SK-MEL-5 (cell line): ENCODE data around the gene GRIA1. TPM values are rescaled to one million over a fixed set of nuclear protein-coding genes. Genes with fewer than 3 reads are reported as not detected.

Experiments
- DNase-seq: peaks from one replicate; pipeline ENCODE4 v3.0.0-alpha.2; 2016; ENCODE audit warnings: low read depth, low spot score
- in situ Hi-C: cut with HindIII; loops from 2 replicates; pipeline ENCODE4 v1.10.0; 2016; ENCODE audit warnings: low sequenced_read_pairs, high pct_unique_total_duplicates, low pct_unique_long_range_greater_than_20kb
- total RNA-seq: library from RNA; depleted of rRNA; stranded (reverse); fragments of >200 nt; shearing (Covaris generic); gene quantifications from 2 replicates; pipeline ENCODE4 v1.2.3, GENCODE V29; 2014

Gene GRIA1
- total RNA-seq, 1 experiment from 2014 or later: not detected

- in situ Hi-C loops: no loop called here
- DNase-seq: no peak
Observed at GRCh38 chr5:153489611-153490010, 859 bp upstream of the GRIA1 start.

- in situ Hi-C loops: no loop called here
- DNase-seq: no peak
Observed at GRCh38 chr5:153491038-153491744, 721 bp downstream of the GRIA1 start.

- DNase-seq: no peak
- in situ Hi-C loops: no loop called here
Observed at GRCh38 chr5:153491856-153492255, 1.4 kb downstream of the GRIA1 start.

- in situ Hi-C loops: no loop called here
- peak; percentile 42 for DNase-seq
Observed at GRCh38 chr5:153496835-153497234, 6.4 kb downstream of the GRIA1 start.

GRCh38 chr5:153498516-153498915, 8.0 kb downstream of the GRIA1 start:
- in situ Hi-C loops: no loop called here
- DNase-seq: no peak

- in situ Hi-C loops: no loop called here
- no peak for DNase-seq
Observed at GRCh38 chr5:153500178-153500577, 9.7 kb downstream of the GRIA1 start.

DNA sequence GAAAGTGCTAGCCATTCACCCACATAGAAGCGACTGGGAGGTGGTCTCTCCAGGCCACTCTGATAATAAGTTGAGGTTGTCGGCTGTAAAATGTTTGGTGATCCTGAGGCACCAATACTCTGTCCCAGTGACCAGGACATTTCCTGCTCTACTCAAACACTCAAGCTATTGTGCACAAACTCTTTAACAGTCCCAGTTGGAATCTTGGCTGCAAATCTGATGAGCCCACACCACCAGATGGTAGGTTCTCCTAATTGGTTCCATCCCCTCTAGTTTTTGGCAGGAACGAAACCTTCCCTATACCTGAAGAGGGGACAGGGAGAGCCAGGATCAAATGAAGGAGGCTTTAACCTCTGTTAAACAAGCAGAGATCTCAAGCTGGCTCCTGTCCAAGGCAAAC, 14.3 kb downstream of the GRIA1 start:
- in situ Hi-C loops: no loop called here
- DNase-seq: no peak

GRCh38 chr5:153508700-153509099, 18.2 kb downstream of the GRIA1 start:
- no peak for DNase-seq
- in situ Hi-C loops: no loop called here

DNA sequence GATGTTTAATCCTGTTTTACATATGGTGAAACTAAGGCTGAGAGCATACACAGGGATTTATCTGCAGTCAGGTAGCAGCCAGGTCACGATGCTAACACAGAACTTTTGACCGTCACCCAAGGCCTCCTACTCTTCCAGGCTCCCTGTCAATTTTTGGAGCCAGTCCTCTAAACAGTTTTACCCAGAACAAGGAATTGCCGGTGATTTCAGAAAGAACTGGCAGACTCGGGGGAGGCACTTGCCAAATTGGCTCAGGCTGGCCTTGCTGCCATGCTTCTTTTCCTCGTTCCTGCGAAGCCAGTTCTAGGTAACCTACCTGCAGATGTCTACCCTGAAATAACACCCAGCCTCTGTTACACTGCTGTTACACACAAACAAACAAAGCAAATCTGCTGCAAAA, 21.2 kb downstream of the GRIA1 start:
- in situ Hi-C loops: no loop called here
- no peak for DNase-seq

- DNase-seq: no peak
- in situ Hi-C loops: no loop called here
Observed at GRCh38 chr5:153513156-153513555, 22.7 kb downstream of the GRIA1 start.

DNA sequence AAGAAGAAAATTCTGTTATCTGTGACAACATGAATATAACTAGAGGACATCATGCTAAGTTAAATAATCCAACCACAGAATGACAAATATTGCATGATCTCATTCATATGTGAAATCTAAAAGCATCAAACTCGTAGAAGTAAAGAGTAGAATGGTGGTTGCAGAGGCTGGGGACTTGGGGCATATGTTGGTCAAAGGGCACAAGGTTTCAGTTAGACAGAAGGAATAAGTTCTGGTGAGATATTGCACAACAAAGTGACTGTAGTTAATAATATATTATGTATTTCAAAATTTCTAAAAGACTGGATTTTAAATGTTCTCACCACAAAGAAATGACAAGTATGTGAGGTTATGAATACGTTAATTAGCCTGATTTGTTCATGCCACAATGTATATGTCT, 24.8 kb downstream of the GRIA1 start:
- DNase-seq: no peak
- in situ Hi-C loops: no loop called here

DNA sequence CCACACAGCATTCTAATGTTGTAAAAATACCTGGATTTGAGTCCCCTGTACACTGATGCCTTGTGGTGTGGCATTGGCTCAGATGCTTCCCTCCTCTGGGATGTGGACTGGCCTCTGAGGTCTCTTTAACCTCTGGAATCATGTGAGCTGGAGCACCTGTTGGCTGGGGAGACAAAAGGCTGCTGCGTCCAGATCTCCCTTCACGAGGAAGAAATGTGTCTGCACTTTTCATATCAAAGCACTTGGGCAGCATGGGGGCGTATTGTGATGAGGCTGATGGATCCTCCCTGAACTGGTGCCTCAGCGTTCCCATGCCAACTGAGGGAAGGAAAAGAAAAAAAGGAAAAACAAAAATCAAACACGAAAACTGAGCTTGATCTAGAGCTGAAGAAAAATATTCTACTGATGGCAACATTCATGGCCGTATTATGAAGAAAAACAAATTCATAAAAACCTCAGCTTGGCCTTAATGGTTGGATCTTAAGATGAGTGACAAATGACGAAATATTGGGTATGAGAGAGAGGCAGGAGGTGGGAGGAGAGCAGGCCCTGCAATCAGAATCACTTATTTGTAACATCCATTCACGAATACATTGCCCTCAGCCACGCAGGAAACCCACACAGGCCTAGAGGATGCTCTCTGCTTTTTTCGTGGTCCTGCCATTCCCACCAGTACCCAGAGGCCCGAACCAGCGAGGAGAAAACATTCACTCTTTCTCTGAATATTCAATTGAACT, 26.2 kb downstream of the GRIA1 start:
- no peak for DNase-seq
- in situ Hi-C loops: no loop called here

- in situ Hi-C loops: no loop called here
- DNase-seq: no peak
Observed at GRCh38 chr5:153517241-153517611, 26.8 kb downstream of the GRIA1 start.

DNA sequence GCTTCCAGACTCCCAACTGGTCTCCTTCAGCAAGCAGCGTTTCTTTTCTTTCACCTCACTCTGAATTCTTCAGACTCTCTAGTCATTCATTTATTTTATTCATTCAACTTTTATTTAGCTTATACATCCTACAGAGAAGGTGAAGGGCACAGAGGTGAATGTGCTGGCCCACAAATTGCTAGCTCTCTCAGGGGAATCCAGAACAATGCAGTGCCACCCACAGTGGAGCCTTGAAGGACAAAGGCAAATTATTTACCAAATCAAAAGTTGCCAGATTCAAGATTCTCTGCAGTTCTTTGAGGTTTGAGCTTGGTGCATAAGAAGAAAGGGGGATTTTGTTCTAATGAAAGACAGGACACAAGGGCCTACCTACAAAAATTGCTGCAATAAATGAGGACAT, 29.7 kb downstream of the GRIA1 start:
- in situ Hi-C loops: no loop called here
- no peak for DNase-seq

- DNase-seq: no peak
- in situ Hi-C loops: no loop called here
Observed at GRCh38 chr5:153520952-153521351, 30.5 kb downstream of the GRIA1 start.

GRCh38 chr5:153523211-153523610, 32.7 kb downstream of the GRIA1 start:
- DNase-seq: no peak

GRCh38 chr5:153523831-153524230, 33.4 kb downstream of the GRIA1 start:
- in situ Hi-C loops: no loop called here
- DNase-seq: no peak

More at GRCh38 chr5:153523211-153523610, 32.7 kb downstream of the GRIA1 start:
- in situ Hi-C loops: no loop called here

DNA sequence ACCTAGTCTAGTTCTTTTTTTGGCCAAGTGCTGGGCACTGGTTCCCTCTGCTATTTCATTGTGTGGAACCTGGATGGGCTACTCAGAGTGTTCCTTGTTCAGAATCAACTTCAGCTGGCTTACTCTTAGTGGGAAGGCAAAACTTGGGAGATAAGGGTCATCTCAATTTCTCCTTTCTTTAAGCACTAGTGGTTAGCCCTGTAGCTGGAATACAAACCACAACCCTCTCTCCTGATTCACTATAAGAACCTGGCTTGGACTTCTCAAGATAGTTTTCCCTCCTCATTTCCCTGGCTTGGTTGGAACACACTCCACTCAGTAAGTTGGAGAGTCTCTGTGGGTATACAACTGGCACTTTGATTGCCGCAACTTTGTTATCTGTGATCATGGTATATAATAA, 35.1 kb downstream of the GRIA1 start:
- no peak for DNase-seq
- in situ Hi-C loops: no loop called here
